ENCODE measurements around the gene CCNYL1. TPM values are rescaled to one million over a fixed set of nuclear protein-coding genes. Genes with fewer than 3 reads are reported as not detected.
"Not testable (repeated sequence)": the region's sequence is repeated elsewhere in the genome, so short reads cannot be mapped to it uniquely, and the experiment has no call there.

Gene CCNYL1
- total RNA-seq, 1 experiment from 2014 or later: 21.8 TPM

GRCh38 chr2:207719008-207719407 lies 7.6 kb downstream of the CCNYL1 start:
- TF ChIP-seq CTCF (conservative IDR thresholded peaks at IDR 0.05) (no peak), EZH2 (IDR thresholded peaks at IDR 0.05; ENCODE audit: low read depth) (no peak)
- CTCF ChIA-PET: interaction anchor here (0.6 kb wide), 1 partner anchor 23 kb away, joined by 3 read pairs; no protein-coding TSS in a partner anchor
- H3K27me3 ChIP-seq (ENCODE audit: insufficient read depth, low read depth): no peaks in the 10 kb centered on the region

GRCh38 chr2:207719655-207720054 lies 8.2 kb downstream of the CCNYL1 start:
- H3K4me2 ChIP-seq; BruUV-seq (replicated peaks); H3K4me3 ChIP-seq; POLR2A ChIA-PET (ENCODE audit: unreplicated experiment); H3K9me3 ChIP-seq (ENCODE audit: insufficient read depth, low read depth); H3K9me2 ChIP-seq (ENCODE audit: insufficient read depth); DNase-seq; H3K27me3 ChIP-seq (ENCODE audit: insufficient read depth, low read depth); H4K20me1 ChIP-seq (ENCODE audit: insufficient read depth); H3K36me3 ChIP-seq (ENCODE audit: low read depth); H2AFZ ChIP-seq: not testable (repeated sequence)
- intact Hi-C loops (cut with micrococcal nuclease; ENCODE audit: unreplicated experiment): loop anchor here (10.0 kb wide), 1 partner anchor 735 kb away; no protein-coding TSS in a partner anchor
- Histone ChIP-seq H3K79me2 (ENCODE audit: low read depth) (peaks cover 96% of the 10 kb centered on the region), H3K27ac (peak overlapping the region; percentile 78; the same call in 1 of the 2 replicates), H3F3A (ENCODE audit: insufficient read depth, low read depth) (peaks cover 45% of the 10 kb centered on the region), H3K4me1 (replicated peaks; ENCODE audit: insufficient read depth) (peaks cover 47% of the 10 kb centered on the region)
- CTCF ChIA-PET: interaction anchor here (0.6 kb wide), 3 partner anchors 24 to 187 kb away, joined by 3 to 5 read pairs (median 4); no protein-coding TSS in a partner anchor

More at GRCh38 chr2:207719008-207719407, 7.6 kb downstream of the CCNYL1 start:
- H3K9me3 ChIP-seq (ENCODE audit: insufficient read depth, low read depth): no peaks in the 10 kb centered on the region
- H3K27ac ChIP-seq: no peak overlapping the region
- POLR2A ChIA-PET (ENCODE audit: unreplicated experiment): no interaction called here
- no peak overlapping the region for H2AFZ ChIP-seq
- peaks cover 96% of the 10 kb centered on the region for H3K79me2 ChIP-seq (ENCODE audit: low read depth)
- intact Hi-C loops (cut with micrococcal nuclease; ENCODE audit: unreplicated experiment): no loop called here
- no peaks in the 10 kb centered on the region for H4K20me1 ChIP-seq (ENCODE audit: insufficient read depth)
- H3F3A ChIP-seq (ENCODE audit: insufficient read depth, low read depth): peaks cover 41% of the 10 kb centered on the region
- H3K4me1 ChIP-seq (replicated peaks; ENCODE audit: insufficient read depth): peaks cover 45% of the 10 kb centered on the region
- no peak for DNase-seq
- H3K4me3 ChIP-seq: no peak overlapping the region
- no TSS peak for BruUV-seq (replicated peaks)
- H3K36me3 ChIP-seq (ENCODE audit: low read depth): no peaks in the 10 kb centered on the region; the same call in 1 of the 2 replicates
- no peaks in the 10 kb centered on the region for H3K9me2 ChIP-seq (ENCODE audit: insufficient read depth)
- H3K4me2 ChIP-seq: no peak overlapping the region

- TF ChIP-seq EZH2 (IDR thresholded peaks at IDR 0.05; ENCODE audit: low read depth) (no peak), CTCF (conservative IDR thresholded peaks at IDR 0.05) (no peak)
- peak; percentile 43 to 90 for DNase-seq
- CTCF ChIA-PET: interaction anchor here (0.7 kb wide), 1 partner anchor 90 kb away, joined by 12 read pairs; no protein-coding TSS in a partner anchor
- Histone ChIP-seq H3K27ac (peak overlapping the region; percentile 78), H3K9me2 (ENCODE audit: insufficient read depth) (no peaks in the 10 kb centered on the region), H3K4me2 (peak overlapping the region; percentile 46), H4K20me1 (ENCODE audit: insufficient read depth) (no peaks in the 10 kb centered on the region), H3F3A (ENCODE audit: insufficient read depth, low read depth) (peaks cover 46% of the 10 kb centered on the region), H3K79me2 (ENCODE audit: low read depth) (peaks cover 95% of the 10 kb centered on the region), H3K36me3 (ENCODE audit: low read depth) (no peaks in the 10 kb centered on the region; the same call in 1 of the 2 replicates), H3K4me1 (replicated peaks; ENCODE audit: insufficient read depth) (peaks cover 48% of the 10 kb centered on the region), H3K27me3 (ENCODE audit: insufficient read depth, low read depth) (no peaks in the 10 kb centered on the region), H3K9me3 (ENCODE audit: insufficient read depth, low read depth) (no peaks in the 10 kb centered on the region), H3K4me3 (no peak overlapping the region), H2AFZ (no peak overlapping the region)
- no TSS peak for BruUV-seq (replicated peaks)
- intact Hi-C loops (cut with micrococcal nuclease; ENCODE audit: unreplicated experiment): loop anchor here (10.0 kb wide), 1 partner anchor 736 kb away; no protein-coding TSS in a partner anchor
- POLR2A ChIA-PET (ENCODE audit: unreplicated experiment): interaction anchor here (1.0 kb wide), 1 partner anchor 9 kb away, joined by 8 read pairs; the partner anchor contains the start of gene CCNYL1
Measured at GRCh38 chr2:207720517-207721187, 9.2 kb downstream of the CCNYL1 start.

Measured in PC-9 (cell line).